ENCODE measurements around the gene TPD52L2.

DNA sequence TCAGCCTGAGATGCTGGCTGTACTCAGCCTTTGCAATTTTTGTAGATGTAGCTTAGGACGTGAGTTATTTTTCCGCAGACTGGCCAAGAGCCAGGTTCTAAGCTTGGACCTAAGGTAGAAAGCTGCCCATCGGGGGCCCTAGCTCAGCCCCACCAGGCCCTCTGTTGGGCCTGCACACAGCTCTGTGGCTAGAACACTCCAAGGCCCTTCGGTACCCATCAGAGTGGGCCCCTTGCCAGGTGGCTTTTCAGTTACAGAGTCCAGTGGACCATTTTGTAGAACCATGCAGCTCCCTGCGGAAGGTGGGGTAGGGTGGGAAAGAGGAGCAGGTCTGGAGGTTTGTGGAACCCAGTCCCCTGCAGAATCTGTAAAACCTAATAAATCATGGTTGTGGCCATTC lies 68.6 kb downstream of the TPD52L2 start:
- TF ChIP-seq, protein P1, sequence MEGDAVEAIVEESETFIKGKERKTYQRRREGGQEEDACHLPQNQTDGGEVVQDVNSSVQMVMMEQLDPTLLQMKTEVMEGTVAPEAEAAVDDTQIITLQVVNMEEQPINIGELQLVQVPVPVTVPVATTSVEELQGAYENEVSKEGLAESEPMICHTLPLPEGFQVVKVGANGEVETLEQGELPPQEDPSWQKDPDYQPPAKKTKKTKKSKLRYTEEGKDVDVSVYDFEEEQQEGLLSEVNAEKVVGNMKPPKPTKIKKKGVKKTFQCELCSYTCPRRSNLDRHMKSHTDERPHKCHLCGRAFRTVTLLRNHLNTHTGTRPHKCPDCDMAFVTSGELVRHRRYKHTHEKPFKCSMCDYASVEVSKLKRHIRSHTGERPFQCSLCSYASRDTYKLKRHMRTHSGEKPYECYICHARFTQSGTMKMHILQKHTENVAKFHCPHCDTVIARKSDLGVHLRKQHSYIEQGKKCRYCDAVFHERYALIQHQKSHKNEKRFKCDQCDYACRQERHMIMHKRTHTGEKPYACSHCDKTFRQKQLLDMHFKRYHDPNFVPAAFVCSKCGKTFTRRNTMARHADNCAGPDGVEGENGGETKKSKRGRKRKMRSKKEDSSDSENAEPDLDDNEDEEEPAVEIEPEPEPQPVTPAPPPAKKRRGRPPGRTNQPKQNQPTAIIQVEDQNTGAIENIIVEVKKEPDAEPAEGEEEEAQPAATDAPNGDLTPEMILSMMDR (IDR thresholded peaks at IDR 0.05; ENCODE audit: low read length): no peak
- TF ChIP-seq EZH2 (IDR thresholded peaks at IDR 0.05; ENCODE audit: borderline replicate concordance, low read length): no peak

Data from OCI-LY1 (cell line).